GM18511 (cell line): ENCODE measurements around the gene GP9.
"Not testable (repeated sequence)": the region's sequence is repeated elsewhere in the genome, so short reads cannot be mapped to it uniquely, and the experiment has no call there.

ENCODE experiments used
- ATAC-seq: cut with Tn5 transposase; IDR thresholded peaks from one replicate; pipeline ENCODE4 v1.9.1; 2021; ENCODE audit warnings: mild to moderate bottlenecking, moderate library complexity; ENCODE audit not compliant: unreplicated experiment

Gene GP9

GRCh38 chr3:129047553-129047839 is 13.1 kb upstream of the GP9 start:
- no peak for ATAC-seq

GRCh38 chr3:129050556-129051295 is 9.9 kb upstream of the GP9 start:
- ATAC-seq, result no peak

- ATAC-seq, result no peak
Observed at GRCh38 chr3:129051871-129052340, 8.7 kb upstream of the GP9 start.

GRCh38 chr3:129052675-129053074 is 7.9 kb upstream of the GP9 start:
- no peak for ATAC-seq

- ATAC-seq, result no peak
Observed at GRCh38 chr3:129054605-129055104, 5.9 kb upstream of the GP9 start.

GRCh38 chr3:129056451-129057173 is 4.0 kb upstream of the GP9 start:
- ATAC-seq, result no peak

GRCh38 chr3:129057249-129057648 is 3.3 kb upstream of the GP9 start:
- no peak for ATAC-seq

GRCh38 chr3:129058441-129059200 is 2.0 kb upstream of the GP9 start:
- ATAC-seq, result peak; percentile 76

GRCh38 chr3:129059311-129059958 is 1.1 kb upstream of the GP9 start:
- no peak for ATAC-seq

GRCh38 chr3:129061023-129061887 is 676 bp downstream of the GP9 start:
- no peak for ATAC-seq

- ATAC-seq, result no peak
Observed at GRCh38 chr3:129061888-129062834, 1.6 kb downstream of the GP9 start.

GRCh38 chr3:129063091-129063640 is 2.6 kb downstream of the GP9 start:
- ATAC-seq, result no peak

GRCh38 chr3:129063841-129064482 is 3.4 kb downstream of the GP9 start:
- ATAC-seq, result no peak

- ATAC-seq, result no peak
Observed at GRCh38 chr3:129065016-129065719, 4.6 kb downstream of the GP9 start.

- ATAC-seq, result no peak
Observed at GRCh38 chr3:129065720-129066073, 5.1 kb downstream of the GP9 start.

- not testable (repeated sequence) for ATAC-seq
Observed at GRCh38 chr3:129067719-129068118, 7.1 kb downstream of the GP9 start.

GRCh38 chr3:129068291-129068886 is 7.8 kb downstream of the GP9 start:
- ATAC-seq, result no peak
